Tibial nerve (tissue), 4 donors: ENCODE results near the gene SUGP1. TPM values are rescaled to one million over a fixed set of nuclear protein-coding genes. Genes with fewer than 3 reads are reported as not detected.
"Not testable (repeated sequence)": the region's sequence is repeated elsewhere in the genome, so short reads cannot be mapped to it uniquely, and the experiment has no call there.

Experiments
- DNase-seq, 2 donors: peaks; one replicate each; pipeline ENCODE4 v3.0.0-alpha.2; 2019; ENCODE audit warnings: low spot score in 2 of 2
- H3K27ac ChIP-seq, 4 donors: fragments of 200-600 bp; sonication (generic) in 3 of 4; one replicate each; pipeline ENCODE4 v1.5.1; 2017 to 2019; ENCODE audit warnings: mild to moderate bottlenecking in 1 of 4
- H3K27me3 ChIP-seq, 2 donors: fragments of 200-600 bp; sonication (generic) in 1 of 2; one replicate each; pipeline versions ENCODE4 v1.5.1 to v1.6.0; 2017 to 2019
- H3K36me3 ChIP-seq, 3 donors: fragments of 200-600 bp; sonication (generic); one replicate each; pipeline ENCODE4 v1.5.1; 2018 to 2019
- H3K4me1 ChIP-seq, 4 donors: fragments of 200-600 bp; sonication (generic) in 3 of 4; one replicate each; pipeline ENCODE4 v1.5.1; 2017 to 2019
- H3K4me3 ChIP-seq, 4 donors: fragments of 200-600 bp; sonication (generic) in 3 of 4; one replicate each; pipeline ENCODE4 v1.5.1; 2017 to 2019; ENCODE audit warnings: mild to moderate bottlenecking in 1 of 4, moderate library complexity in 1 of 4
- H3K9me3 ChIP-seq, 4 donors: fragments of 200-600 bp; sonication (generic) in 3 of 4; one replicate each; pipeline ENCODE4 v1.5.1; 2017 to 2019
- CTCF ChIP-seq, 5 experiments: fragments of 200-600 bp in 3 of 5; fragments of 450-650 bp in 2 of 5; sonication (generic) in 3 of 5; IDR thresholded peaks; one replicate each; pipeline ENCODE4 v1.5.1; 2016 to 2019; ENCODE audit warnings: antibody characterized with exemption in 5 of 5, mild to moderate bottlenecking in 3 of 5, moderate library complexity in 2 of 5
- EP300 ChIP-seq, 2 donors: sonication (generic); formaldehyde crosslinking; IDR thresholded peaks; one replicate each; pipeline ENCODE4 v1.6.1; 2017; ENCODE audit warnings: antibody characterized with exemption in 2 of 2, mild to moderate bottlenecking in 1 of 2
- POLR2A ChIP-seq, 2 donors: fragments of 450-650 bp; IDR thresholded peaks; one replicate each; pipeline ENCODE4 v1.6.1; 2017; ENCODE audit warnings: antibody characterized with exemption in 2 of 2, mild to moderate bottlenecking in 2 of 2, moderate library complexity in 2 of 2
- WGBS, 2 donors: methylation state at CpG; one replicate each; pipeline ENCODE4 v1.1.5; 2018; 5-methylcytosine and 5-hydroxymethylcytosine counted together
- total RNA-seq, 4 donors: library from RNA; depleted of rRNA; stranded (reverse); fragments of >200 nt; gene quantifications; one replicate each; pipeline ENCODE4 v1.1.0, GENCODE V29; 2016

SUGP1 gene
- total RNA-seq, 4 donors from 2014 or later = 21.6 to 36.0 (median 27.5) TPM

GRCh38 chr19:19354007-19354406, 33.7 kb upstream of the SUGP1 start:
- 89 to 100% methylated on average over 5 of the region's 5 CpGs for WGBS, 2 donors
- TF ChIP-seq POLR2A (IDR thresholded peaks at IDR 0.05) (no peak), EP300 (IDR thresholded peaks at IDR 0.05) (no peak), CTCF (IDR thresholded peaks at IDR 0.05) (no peak)
- H3K36me3 ChIP-seq = peaks cover 9 to 98% (median 43%) of the 10 kb centered on the region in 3 donors
- DNase-seq = no peak
- H3K4me1 ChIP-seq = no peaks in the 10 kb centered on the region
- no peaks in the 10 kb centered on the region for H3K9me3 ChIP-seq
- no peak overlapping the region for H3K27ac ChIP-seq
- H3K27me3 ChIP-seq = no peaks in the 10 kb centered on the region
- H3K4me3 ChIP-seq = no peak overlapping the region

DNA sequence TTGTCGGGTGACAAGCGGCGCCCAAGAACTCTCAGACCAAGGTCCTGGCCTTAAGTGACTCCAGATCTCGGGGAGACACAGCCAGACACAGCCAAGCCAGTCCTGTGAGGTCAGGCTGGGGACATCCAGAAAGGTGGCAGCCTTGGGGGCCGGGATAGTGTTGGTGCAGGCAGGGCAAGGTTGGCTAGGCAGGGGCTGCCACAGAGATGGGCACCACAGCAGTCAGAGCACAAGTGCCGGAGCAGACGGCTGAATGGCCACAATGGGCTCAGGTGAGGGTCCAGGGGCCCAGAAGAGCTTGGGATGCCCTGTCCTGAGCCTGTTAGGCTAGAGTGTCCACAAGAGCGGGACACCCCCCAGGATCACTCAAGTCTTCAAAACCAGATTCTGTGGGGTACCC, 32.5 kb upstream of the SUGP1 start:
- H3K9me3 ChIP-seq = no peaks in the 10 kb centered on the region
- no peaks in the 10 kb centered on the region for H3K27me3 ChIP-seq
- no peak overlapping the region for H3K27ac ChIP-seq
- DNase-seq = no peak
- H3K36me3 ChIP-seq = peaks cover 15 to 100% (median 49%) of the 10 kb centered on the region in 3 donors
- 99 to 100% methylated on average over 3 to 8 of the region's 8 CpGs for WGBS, 2 donors
- H3K4me3 ChIP-seq = no peak overlapping the region
- TF ChIP-seq EP300 (IDR thresholded peaks at IDR 0.05) = no peak
- no peaks in the 10 kb centered on the region for H3K4me1 ChIP-seq

DNA sequence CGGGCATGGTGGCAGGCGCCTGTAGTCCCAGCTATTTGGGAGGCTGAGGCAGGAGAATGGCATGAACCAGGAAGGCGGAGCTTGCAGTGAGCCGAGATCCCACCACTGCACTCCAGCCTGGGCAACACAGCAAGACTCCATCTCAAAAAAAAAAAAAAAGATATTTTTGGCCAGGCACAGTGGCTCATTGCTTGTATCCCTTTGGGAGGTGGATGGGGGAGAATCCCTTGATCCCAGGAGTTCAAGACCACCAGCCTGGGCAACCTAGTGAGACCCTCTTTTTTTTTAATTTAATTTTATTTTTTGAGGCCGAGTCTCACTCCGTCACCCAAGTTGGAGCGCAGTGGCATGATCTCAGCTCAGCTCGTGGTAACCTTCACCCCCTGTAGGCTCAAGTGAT, 30.4 kb upstream of the SUGP1 start:
- 92 to 96% methylated on average over 8 of the region's 8 CpGs for WGBS, 2 donors
- not testable (repeated sequence) for H3K27me3 ChIP-seq, H3K4me1 ChIP-seq, H3K9me3 ChIP-seq, H3K27ac ChIP-seq, H3K4me3 ChIP-seq, DNase-seq
- peaks cover 15 to 100% (median 53%) of the 10 kb centered on the region in 3 donors for H3K36me3 ChIP-seq

DNA sequence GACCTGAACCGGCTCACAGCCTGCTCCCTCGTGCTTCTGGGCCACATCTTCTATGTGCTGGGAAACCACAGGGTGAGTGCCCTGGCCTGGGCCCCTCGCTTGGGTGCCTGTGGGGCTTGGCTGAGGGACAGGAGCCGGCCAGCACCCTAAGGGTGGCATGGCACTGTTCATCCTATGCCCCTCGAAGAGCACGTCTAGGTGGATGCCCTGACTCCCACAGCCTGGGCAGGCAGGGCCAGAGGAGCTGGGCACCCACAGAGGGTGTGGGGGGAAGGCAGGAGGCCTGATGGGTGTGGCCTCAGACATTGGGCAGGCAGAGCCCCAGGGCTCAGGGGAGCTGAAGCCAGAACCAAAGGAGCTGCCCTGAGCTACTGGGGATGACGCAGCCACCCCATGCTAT, 29.1 kb upstream of the SUGP1 start:
- WGBS, 2 donors = 92 to 93% methylated on average over 3 to 7 of the region's 7 CpGs
- no peaks in the 10 kb centered on the region for H3K9me3 ChIP-seq
- TF ChIP-seq EP300 (IDR thresholded peaks at IDR 0.05) (no peak), CTCF (IDR thresholded peaks at IDR 0.05) (no peak), POLR2A (IDR thresholded peaks at IDR 0.05) (no peak)

GRCh38 chr19:19348266-19348665, 28.0 kb upstream of the SUGP1 start:
- TF ChIP-seq EP300 (IDR thresholded peaks at IDR 0.05) (no peak), POLR2A (IDR thresholded peaks at IDR 0.05) (no peak), CTCF (IDR thresholded peaks at IDR 0.05) (no peak)
- Histone ChIP-seq H3K9me3 (no peaks in the 10 kb centered on the region), H3K4me3 (no peak overlapping the region), H3K27ac (no peak overlapping the region), H3K4me1 (no peaks in the 10 kb centered on the region), H3K27me3 (no peaks in the 10 kb centered on the region), H3K36me3 (peaks cover 13 to 100% (median 57%) of the 10 kb centered on the region in 3 donors)
- no peak for DNase-seq
- WGBS, 2 donors = 72 to 76% methylated on average over 9 of the region's 9 CpGs

More for the DNA sequence above, 29.1 kb upstream of the SUGP1 start:
- H3K36me3 ChIP-seq = peaks cover 13 to 100% (median 51%) of the 10 kb centered on the region in 3 donors
- DNase-seq = no peak
- H3K4me3 ChIP-seq = no peak overlapping the region
- H3K27ac ChIP-seq = no peak overlapping the region
- no peaks in the 10 kb centered on the region for H3K27me3 ChIP-seq
- no peaks in the 10 kb centered on the region for H3K4me1 ChIP-seq

DNA sequence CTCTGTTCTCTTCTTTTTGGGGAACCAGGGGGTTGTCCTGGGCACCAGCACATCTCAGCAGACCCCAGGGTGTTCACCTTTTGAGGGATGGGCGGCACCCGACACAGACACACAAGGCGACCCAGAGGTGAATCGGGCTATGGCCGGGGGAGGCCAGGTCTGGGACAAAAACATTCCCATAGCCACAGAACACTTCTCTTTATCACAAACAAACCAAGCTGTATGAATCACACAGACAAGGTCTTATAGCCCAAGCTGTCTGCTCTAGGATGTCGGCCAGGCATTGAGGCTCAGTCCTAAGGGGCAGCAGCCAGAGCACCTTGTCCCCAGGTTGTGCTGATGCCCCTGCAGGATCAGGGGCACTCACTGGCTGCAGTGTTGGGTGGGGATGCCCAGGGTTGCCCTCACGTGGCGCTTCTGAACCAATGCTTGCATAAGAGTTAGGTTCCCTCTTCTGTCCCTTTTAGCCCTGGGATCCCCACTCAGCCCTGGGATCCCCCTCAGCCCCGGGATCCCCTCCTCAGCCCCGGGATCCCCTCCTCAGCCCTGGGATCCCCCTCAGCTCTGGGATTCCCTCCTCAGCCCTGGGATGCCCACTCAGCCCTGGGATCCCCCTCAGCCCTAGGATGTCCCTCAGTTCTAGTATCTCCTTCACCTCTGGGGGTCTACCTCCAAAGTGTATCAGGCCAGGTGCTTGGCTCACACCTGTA, 27.2 kb upstream of the SUGP1 start:
- TF ChIP-seq CTCF (IDR thresholded peaks at IDR 0.05) = no peak
- H3K4me3 ChIP-seq = no peak overlapping the region
- no peak for DNase-seq
- H3K4me1 ChIP-seq = no peaks in the 10 kb centered on the region
- 87 to 92% methylated on average over 9 to 10 of the region's 10 CpGs for WGBS, 2 donors
- H3K9me3 ChIP-seq = no peaks in the 10 kb centered on the region
- H3K27me3 ChIP-seq = no peaks in the 10 kb centered on the region
- H3K27ac ChIP-seq = no peak overlapping the region
- H3K36me3 ChIP-seq = peaks cover 13 to 100% (median 54%) of the 10 kb centered on the region in 3 donors
